ENCODE results near the gene DLG2. TPM values are rescaled to one million over a fixed set of nuclear protein-coding genes. Genes with fewer than 3 reads are reported as not detected.

The DLG2 gene
- total RNA-seq, 3 donors from 2014 or later = 4.3 to 12.3 (median 6.9) TPM

DNA sequence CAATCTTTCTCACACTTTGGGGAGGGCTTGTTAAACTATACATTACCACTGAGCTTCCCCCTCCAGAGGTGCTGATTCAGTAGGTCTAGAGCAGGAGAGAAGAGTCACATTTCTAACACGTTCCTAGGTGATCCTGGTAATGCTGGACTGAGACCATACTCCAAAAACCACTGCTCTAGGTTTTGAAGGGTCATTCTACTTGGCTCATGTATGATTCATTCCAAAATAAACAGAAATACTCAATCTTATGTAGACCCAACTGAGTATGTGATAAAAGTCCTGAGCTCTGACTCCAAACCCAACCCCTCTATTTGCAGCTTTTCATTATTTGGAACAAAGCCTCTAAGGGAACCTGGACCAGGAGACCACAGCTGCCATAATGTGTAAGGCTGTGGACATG is 1558.1 kb downstream of the DLG2 start:
- intact Hi-C loops (cut with DNase I; ENCODE audit: low total_unique reads) = loop anchor here (1.0 kb wide), 1 partner anchor 35 kb away; no protein-coding TSS in a partner anchor
- no peaks in the 10 kb centered on the region for H3K9me3 ChIP-seq
- TF ChIP-seq POLR2A (IDR thresholded peaks at IDR 0.05) (no peak), POLR2AphosphoS5 (IDR thresholded peaks at IDR 0.05) (no peak)
- TF ChIP-seq, protein P1, sequence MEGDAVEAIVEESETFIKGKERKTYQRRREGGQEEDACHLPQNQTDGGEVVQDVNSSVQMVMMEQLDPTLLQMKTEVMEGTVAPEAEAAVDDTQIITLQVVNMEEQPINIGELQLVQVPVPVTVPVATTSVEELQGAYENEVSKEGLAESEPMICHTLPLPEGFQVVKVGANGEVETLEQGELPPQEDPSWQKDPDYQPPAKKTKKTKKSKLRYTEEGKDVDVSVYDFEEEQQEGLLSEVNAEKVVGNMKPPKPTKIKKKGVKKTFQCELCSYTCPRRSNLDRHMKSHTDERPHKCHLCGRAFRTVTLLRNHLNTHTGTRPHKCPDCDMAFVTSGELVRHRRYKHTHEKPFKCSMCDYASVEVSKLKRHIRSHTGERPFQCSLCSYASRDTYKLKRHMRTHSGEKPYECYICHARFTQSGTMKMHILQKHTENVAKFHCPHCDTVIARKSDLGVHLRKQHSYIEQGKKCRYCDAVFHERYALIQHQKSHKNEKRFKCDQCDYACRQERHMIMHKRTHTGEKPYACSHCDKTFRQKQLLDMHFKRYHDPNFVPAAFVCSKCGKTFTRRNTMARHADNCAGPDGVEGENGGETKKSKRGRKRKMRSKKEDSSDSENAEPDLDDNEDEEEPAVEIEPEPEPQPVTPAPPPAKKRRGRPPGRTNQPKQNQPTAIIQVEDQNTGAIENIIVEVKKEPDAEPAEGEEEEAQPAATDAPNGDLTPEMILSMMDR (IDR thresholded peaks at IDR 0.05) = no peak

DNA sequence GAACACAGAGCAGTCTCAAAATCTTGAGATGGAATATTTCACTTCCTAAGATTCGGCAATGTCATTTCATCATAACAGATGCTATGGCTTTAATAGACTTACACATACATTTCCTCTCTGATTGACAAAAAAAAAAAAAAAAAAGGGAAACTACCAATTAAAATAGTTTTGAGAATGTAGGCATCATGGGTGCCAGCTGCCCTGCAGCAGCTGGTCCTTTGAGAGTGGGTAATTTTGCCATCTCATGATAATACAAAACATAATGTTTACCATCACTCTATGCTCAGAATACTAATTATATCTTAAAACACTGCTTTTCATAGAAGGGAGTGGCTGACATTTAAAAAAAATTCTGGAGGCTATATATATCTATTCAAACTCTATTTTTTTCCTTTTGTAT is 1565.4 kb downstream of the DLG2 start:
- Histone ChIP-seq H3K4me1 (no peaks in the 10 kb centered on the region), H3K27me3 (no peaks in the 10 kb centered on the region), H3K9me3 (no peaks in the 10 kb centered on the region), H3K36me3 (no peaks in the 10 kb centered on the region), H3K27ac (no peak overlapping the region), H3K4me3 (no peak overlapping the region)
- TF ChIP-seq POLR2A (IDR thresholded peaks at IDR 0.05) = no peak
- TF ChIP-seq POLR2AphosphoS5 (IDR thresholded peaks at IDR 0.05) = no peak
- TF ChIP-seq, protein P1 (IDR thresholded peaks at IDR 0.05) = no peak
- intact Hi-C loops (cut with DNase I; ENCODE audit: low total_unique reads) = no loop called here
- no peak for DNase-seq (ENCODE audit: low spot score in 2 of 2)

More for the DNA sequence above, 1558.1 kb downstream of the DLG2 start:
- no peaks in the 10 kb centered on the region for H3K36me3 ChIP-seq
- no peak overlapping the region for H3K27ac ChIP-seq
- no peak overlapping the region for H3K4me3 ChIP-seq
- H3K27me3 ChIP-seq = no peaks in the 10 kb centered on the region
- no peaks in the 10 kb centered on the region for H3K4me1 ChIP-seq
- DNase-seq (ENCODE audit: low spot score in 2 of 2) = no peak

DNA sequence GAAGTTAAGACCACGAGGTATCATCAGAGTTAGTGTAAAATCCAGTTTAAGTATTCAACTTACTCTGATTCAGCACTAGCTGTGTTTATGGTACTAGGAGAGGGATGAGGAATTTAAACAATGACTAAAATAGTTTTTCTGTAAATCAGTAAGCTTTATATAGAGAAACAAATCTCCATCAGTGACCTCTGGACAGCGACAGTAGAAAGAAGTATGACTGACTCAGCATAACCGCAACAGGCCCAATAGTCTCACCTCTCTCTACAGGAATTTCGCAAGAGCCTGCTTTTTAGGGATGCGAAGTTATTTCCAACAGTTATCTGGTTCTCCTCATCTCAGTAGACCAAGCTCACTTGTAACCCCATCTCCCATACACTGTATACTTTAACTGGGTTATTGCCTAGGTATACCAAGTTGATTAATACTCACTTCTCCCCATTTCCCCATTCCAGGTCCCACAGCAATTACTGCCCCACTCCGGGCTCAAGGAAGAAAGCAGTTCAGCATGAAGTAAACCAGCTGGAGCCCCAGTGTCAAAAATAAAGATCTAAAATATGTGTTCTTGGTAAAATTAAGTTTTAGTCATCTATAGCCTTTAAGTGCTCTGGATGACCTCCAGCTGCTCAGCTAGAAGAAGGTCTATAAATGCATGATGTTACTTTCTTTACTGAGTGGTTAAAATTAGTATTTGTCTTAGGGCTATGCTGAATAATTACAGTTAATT is 1570.3 kb downstream of the DLG2 start:
- Histone ChIP-seq H3K27ac (no peak overlapping the region), H3K36me3 (no peaks in the 10 kb centered on the region), H3K27me3 (no peaks in the 10 kb centered on the region), H3K4me1 (no peaks in the 10 kb centered on the region), H3K4me3 (no peak overlapping the region), H3K9me3 (no peaks in the 10 kb centered on the region)
- intact Hi-C loops (cut with DNase I; ENCODE audit: low total_unique reads) = no loop called here
- DNase-seq (ENCODE audit: low spot score in 2 of 2) = no peak
- TF ChIP-seq, protein P1 (IDR thresholded peaks at IDR 0.05) = no peak
- TF ChIP-seq POLR2AphosphoS5 (IDR thresholded peaks at IDR 0.05) = no peak
- TF ChIP-seq POLR2A (IDR thresholded peaks at IDR 0.05) = no peak

DNA sequence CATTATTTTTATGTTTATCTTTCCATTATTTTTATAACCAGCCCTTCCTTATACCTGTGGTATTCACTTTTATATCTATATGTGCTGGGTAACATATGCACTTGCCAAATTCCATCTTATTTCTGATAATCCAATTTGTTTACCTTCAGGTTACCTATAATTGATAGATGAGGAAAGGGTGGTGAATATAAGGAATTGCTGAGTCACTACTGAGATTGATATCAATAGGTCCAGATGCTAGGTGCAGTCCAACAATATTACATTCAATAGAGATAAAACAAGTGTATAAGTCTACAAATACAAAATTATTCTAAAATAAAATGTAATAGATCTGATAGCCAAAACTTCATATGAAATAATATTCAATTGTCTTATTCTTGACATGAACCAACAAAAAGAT is 1582.0 kb downstream of the DLG2 start:
- intact Hi-C loops (cut with DNase I; ENCODE audit: low total_unique reads) = no loop called here
- TF ChIP-seq, protein P1 (IDR thresholded peaks at IDR 0.05) = no peak
- TF ChIP-seq POLR2A (IDR thresholded peaks at IDR 0.05) = no peak
- TF ChIP-seq POLR2AphosphoS5 (IDR thresholded peaks at IDR 0.05) = no peak
- Histone ChIP-seq H3K27me3 (no peaks in the 10 kb centered on the region), H3K36me3 (no peaks in the 10 kb centered on the region), H3K9me3 (no peaks in the 10 kb centered on the region), H3K4me1 (no peaks in the 10 kb centered on the region), H3K4me3 (no peak overlapping the region), H3K27ac (no peak overlapping the region)
- no peak for DNase-seq (ENCODE audit: low spot score in 2 of 2)

DNA sequence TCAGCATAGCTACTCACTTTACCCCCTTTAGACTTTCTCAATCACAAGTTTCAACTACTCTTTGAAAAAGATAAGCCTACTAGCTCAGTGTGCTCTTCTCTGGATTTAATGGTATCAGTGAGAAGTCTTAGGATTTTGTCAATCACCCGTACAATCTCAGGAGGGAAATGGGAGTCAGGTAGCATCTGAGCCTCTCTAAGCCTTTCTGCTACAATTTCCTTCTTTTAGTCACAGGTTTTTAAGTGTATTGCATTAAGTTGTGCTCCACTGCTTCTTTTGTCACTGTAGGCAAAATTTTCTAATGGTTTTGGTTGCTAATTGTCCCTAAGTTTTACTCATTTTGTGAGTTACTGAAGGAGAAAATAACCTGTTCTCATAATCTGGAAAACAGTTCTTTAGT is 1582.4 kb downstream of the DLG2 start:
- no peaks in the 10 kb centered on the region for H3K27me3 ChIP-seq
- no peak for TF ChIP-seq POLR2AphosphoS5 (IDR thresholded peaks at IDR 0.05)
- TF ChIP-seq, protein P1 (IDR thresholded peaks at IDR 0.05) = no peak
- TF ChIP-seq POLR2A (IDR thresholded peaks at IDR 0.05) = no peak
- intact Hi-C loops (cut with DNase I; ENCODE audit: low total_unique reads) = no loop called here

More for the DNA sequence above, 1582.4 kb downstream of the DLG2 start:
- Histone ChIP-seq H3K4me1 (no peaks in the 10 kb centered on the region), H3K9me3 (no peaks in the 10 kb centered on the region), H3K4me3 (no peak overlapping the region), H3K36me3 (no peaks in the 10 kb centered on the region), H3K27ac (no peak overlapping the region)
- no peak for DNase-seq (ENCODE audit: low spot score in 2 of 2)
